ENCODE measurements around the gene GOLGA5.

GRCh38 chr14:92755495-92755894 lies 38.6 kb upstream of the GOLGA5 start:
- TF ChIP-seq CTCF (IDR thresholded peaks at IDR 0.05; ENCODE audit: insufficient read depth, low read length) (no peak), POLR2AphosphoS5 (IDR thresholded peaks at IDR 0.05; ENCODE audit: low read depth) (no peak)

Data from HL-60 (cell line).